ENCODE measurements around the gene GJA4. TPM values are rescaled to one million over a fixed set of nuclear protein-coding genes. Genes with fewer than 3 reads are reported as not detected.

Gene GJA4
- total and polyA plus RNA-seq, 4 donors: 6.1 to 10.6 (median 9.1) TPM

GRCh38 chr1:34779005-34779404, 13.8 kb upstream of the GJA4 start:
- Histone ChIP-seq H3K4me1 (ENCODE audit: control insufficient read depth in 4 of 4, insufficient read depth in 4 of 4, low read length in 3 of 4) (peaks cover 7 to 17% (median 10%) of the 10 kb centered on the region in 4 donors), H3K27ac (ENCODE audit: low read depth in 1 of 2, low read length in 2 of 2) (no peak overlapping the region), H3K4me3 (ENCODE audit: low read depth in 1 of 3, low read length in 3 of 3) (no peak overlapping the region), H3K36me3 (ENCODE audit: control insufficient read depth in 4 of 4, insufficient read depth in 3 of 4, low read depth in 1 of 4, low read length in 3 of 4) (no peaks in the 10 kb centered on the region), H3K9me3 (ENCODE audit: control insufficient read depth in 4 of 4, low read length in 3 of 4) (no peaks in the 10 kb centered on the region), H3K27me3 (ENCODE audit: control insufficient read depth in 4 of 4, insufficient read depth in 4 of 4, low read length in 3 of 4) (no peaks in the 10 kb centered on the region), H3K9ac (ENCODE audit: low read depth in 1 of 2, low read length in 2 of 2) (no peak overlapping the region)
- WGBS: 87% methylated on average over 5 of the region's 5 CpGs
- DNase-seq (ENCODE audit: low spot score): no peak
- TF ChIP-seq EGR1 (IDR thresholded peaks at IDR 0.05; ENCODE audit: low read depth in 2 of 2): no peak
- no peak for TF ChIP-seq FOXA2 (IDR thresholded peaks at IDR 0.05)
- TF ChIP-seq HNF4A (conservative IDR thresholded peaks at IDR 0.05): no peak
- no peak for TF ChIP-seq FOXA1 (IDR thresholded peaks at IDR 0.05)

DNA sequence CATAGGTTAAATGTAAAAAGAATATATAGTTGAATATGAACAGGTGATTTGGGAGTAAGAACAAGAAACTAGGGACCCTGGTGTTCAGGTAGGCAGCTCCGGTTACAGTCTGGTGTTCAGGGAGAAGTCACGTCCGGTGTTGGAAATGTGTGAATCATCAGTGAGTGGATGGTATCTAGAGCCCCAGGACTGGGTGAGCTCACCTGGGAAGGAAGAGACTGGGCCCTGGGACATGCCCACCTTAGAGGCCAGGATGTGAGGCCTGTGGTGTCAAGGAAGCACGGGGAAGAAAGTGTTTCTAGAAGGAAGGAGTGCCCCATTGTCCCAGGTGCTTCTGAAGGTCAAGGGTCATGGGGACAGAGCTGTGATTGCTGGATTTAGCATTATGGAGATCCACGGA, 13.3 kb upstream of the GJA4 start:
- Histone ChIP-seq H3K36me3 (ENCODE audit: control insufficient read depth in 4 of 4, insufficient read depth in 3 of 4, low read depth in 1 of 4, low read length in 3 of 4) (no peaks in the 10 kb centered on the region), H3K27ac (ENCODE audit: low read depth in 1 of 2, low read length in 2 of 2) (no peak overlapping the region), H3K9me3 (ENCODE audit: control insufficient read depth in 4 of 4, low read length in 3 of 4) (no peaks in the 10 kb centered on the region), H3K4me1 (ENCODE audit: control insufficient read depth in 4 of 4, insufficient read depth in 4 of 4, low read length in 3 of 4) (peaks cover 7 to 17% (median 11%) of the 10 kb centered on the region in 4 donors), H3K4me3 (ENCODE audit: low read depth in 1 of 3, low read length in 3 of 3) (no peak overlapping the region), H3K9ac (ENCODE audit: low read depth in 1 of 2, low read length in 2 of 2) (no peak overlapping the region), H3K27me3 (ENCODE audit: control insufficient read depth in 4 of 4, insufficient read depth in 4 of 4, low read length in 3 of 4) (no peaks in the 10 kb centered on the region)
- TF ChIP-seq ATF3 (IDR thresholded peaks at IDR 0.05): no peak
- TF ChIP-seq, protein P1, sequence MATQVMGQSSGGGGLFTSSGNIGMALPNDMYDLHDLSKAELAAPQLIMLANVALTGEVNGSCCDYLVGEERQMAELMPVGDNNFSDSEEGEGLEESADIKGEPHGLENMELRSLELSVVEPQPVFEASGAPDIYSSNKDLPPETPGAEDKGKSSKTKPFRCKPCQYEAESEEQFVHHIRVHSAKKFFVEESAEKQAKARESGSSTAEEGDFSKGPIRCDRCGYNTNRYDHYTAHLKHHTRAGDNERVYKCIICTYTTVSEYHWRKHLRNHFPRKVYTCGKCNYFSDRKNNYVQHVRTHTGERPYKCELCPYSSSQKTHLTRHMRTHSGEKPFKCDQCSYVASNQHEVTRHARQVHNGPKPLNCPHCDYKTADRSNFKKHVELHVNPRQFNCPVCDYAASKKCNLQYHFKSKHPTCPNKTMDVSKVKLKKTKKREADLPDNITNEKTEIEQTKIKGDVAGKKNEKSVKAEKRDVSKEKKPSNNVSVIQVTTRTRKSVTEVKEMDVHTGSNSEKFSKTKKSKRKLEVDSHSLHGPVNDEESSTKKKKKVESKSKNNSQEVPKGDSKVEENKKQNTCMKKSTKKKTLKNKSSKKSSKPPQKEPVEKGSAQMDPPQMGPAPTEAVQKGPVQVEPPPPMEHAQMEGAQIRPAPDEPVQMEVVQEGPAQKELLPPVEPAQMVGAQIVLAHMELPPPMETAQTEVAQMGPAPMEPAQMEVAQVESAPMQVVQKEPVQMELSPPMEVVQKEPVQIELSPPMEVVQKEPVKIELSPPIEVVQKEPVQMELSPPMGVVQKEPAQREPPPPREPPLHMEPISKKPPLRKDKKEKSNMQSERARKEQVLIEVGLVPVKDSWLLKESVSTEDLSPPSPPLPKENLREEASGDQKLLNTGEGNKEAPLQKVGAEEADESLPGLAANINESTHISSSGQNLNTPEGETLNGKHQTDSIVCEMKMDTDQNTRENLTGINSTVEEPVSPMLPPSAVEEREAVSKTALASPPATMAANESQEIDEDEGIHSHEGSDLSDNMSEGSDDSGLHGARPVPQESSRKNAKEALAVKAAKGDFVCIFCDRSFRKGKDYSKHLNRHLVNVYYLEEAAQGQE (IDR thresholded peaks at IDR 0.05): no peak
- no peak for TF ChIP-seq RAD21 (IDR thresholded peaks at IDR 0.05)
- no peak for TF ChIP-seq FOXA1 (IDR thresholded peaks at IDR 0.05)
- TF ChIP-seq HNF4G (IDR thresholded peaks at IDR 0.05): no peak
- TF ChIP-seq, protein P2, sequence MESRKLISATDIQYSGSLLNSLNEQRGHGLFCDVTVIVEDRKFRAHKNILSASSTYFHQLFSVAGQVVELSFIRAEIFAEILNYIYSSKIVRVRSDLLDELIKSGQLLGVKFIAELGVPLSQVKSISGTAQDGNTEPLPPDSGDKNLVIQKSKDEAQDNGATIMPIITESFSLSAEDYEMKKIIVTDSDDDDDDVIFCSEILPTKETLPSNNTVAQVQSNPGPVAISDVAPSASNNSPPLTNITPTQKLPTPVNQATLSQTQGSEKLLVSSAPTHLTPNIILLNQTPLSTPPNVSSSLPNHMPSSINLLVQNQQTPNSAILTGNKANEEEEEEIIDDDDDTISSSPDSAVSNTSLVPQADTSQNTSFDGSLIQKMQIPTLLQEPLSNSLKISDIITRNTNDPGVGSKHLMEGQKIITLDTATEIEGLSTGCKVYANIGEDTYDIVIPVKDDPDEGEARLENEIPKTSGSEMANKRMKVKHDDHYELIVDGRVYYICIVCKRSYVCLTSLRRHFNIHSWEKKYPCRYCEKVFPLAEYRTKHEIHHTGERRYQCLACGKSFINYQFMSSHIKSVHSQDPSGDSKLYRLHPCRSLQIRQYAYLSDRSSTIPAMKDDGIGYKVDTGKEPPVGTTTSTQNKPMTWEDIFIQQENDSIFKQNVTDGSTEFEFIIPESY (IDR thresholded peaks at IDR 0.05): no peak
- TF ChIP-seq JUND (IDR thresholded peaks at IDR 0.05): no peak
- no peak for TF ChIP-seq TAF1 (conservative IDR thresholded peaks at IDR 0.05)
- TF ChIP-seq SP1 (IDR thresholded peaks at IDR 0.05): no peak
- TF ChIP-seq MAX (IDR thresholded peaks at IDR 0.05): no peak
- no peak for TF ChIP-seq FOXA2 (IDR thresholded peaks at IDR 0.05)
- no peak for TF ChIP-seq GABPA (IDR thresholded peaks at IDR 0.05 in 1 of 2, conservative IDR thresholded peaks at IDR 0.05 in 1 of 2)
- TF ChIP-seq, protein P3, sequence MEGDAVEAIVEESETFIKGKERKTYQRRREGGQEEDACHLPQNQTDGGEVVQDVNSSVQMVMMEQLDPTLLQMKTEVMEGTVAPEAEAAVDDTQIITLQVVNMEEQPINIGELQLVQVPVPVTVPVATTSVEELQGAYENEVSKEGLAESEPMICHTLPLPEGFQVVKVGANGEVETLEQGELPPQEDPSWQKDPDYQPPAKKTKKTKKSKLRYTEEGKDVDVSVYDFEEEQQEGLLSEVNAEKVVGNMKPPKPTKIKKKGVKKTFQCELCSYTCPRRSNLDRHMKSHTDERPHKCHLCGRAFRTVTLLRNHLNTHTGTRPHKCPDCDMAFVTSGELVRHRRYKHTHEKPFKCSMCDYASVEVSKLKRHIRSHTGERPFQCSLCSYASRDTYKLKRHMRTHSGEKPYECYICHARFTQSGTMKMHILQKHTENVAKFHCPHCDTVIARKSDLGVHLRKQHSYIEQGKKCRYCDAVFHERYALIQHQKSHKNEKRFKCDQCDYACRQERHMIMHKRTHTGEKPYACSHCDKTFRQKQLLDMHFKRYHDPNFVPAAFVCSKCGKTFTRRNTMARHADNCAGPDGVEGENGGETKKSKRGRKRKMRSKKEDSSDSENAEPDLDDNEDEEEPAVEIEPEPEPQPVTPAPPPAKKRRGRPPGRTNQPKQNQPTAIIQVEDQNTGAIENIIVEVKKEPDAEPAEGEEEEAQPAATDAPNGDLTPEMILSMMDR (IDR thresholded peaks at IDR 0.05; ENCODE audit: low read depth, low read length, missing input control): no peak
- TF ChIP-seq YY1 (IDR thresholded peaks at IDR 0.05): no peak
- TF ChIP-seq RXRA (IDR thresholded peaks at IDR 0.05): no peak
- no peak for DNase-seq (ENCODE audit: low spot score)
- 84% methylated on average over 5 of the region's 5 CpGs for WGBS

Data from liver (tissue), 9 donors.